ENCODE results near the gene PRICKLE2. TPM values are rescaled to one million over a fixed set of nuclear protein-coding genes. Genes with fewer than 3 reads are reported as not detected.
A peak's percentile ranks its signal among the peaks of the same experiment; 100 is the strongest.

PRICKLE2 gene
- total and polyA plus RNA-seq, 2 donors (not counting 1 experiment from before 2014, with no cell fraction given): 14.1 to 29.4 TPM

DNA sequence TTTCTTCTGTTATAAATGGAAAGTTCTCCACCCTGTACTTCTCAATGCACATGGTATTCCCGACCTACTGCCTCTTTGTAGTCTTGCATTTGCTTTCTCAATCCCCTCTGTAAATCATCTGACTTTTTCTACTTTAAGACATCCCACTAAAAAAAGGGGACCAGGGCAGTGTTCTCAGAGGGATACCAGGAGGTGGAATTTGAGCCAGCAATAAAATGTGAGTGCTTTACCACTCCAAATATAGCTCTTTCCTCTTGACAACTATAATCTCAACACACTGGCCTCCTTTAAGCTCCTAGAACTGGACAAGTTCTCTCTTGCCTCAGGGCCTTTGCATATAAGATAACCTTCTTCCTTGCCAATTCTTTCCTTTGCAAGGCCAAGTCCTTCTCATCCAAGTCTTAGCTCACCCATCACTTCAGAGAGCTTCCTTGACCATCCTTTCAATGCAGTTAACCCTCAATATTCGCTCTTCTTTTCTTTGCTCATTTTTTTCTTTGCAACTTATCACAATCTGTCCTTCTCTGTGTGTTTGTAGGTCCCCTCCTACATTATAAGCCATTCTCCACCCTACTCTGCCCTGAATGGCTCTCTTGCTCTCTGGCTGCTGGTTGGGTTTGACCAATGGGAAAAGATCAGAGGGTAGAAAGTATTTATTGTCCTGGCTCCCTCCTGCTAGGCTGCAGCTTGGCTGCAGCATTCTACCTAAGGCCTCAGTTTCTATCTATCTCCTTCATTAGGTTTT is 93.4 kb downstream of the PRICKLE2 start:
- H3K36me3 ChIP-seq (ENCODE audit: control insufficient read depth, insufficient read depth, low read length): no peaks in the 10 kb centered on the region
- no peak overlapping the region for H3K4me2 ChIP-seq (ENCODE audit: extremely low read depth, insufficient read depth, low read length)
- no peaks in the 10 kb centered on the region for H3K4me1 ChIP-seq (ENCODE audit: control insufficient read depth, extremely low read depth, insufficient read depth, low read length)
- no peak overlapping the region for H2AFZ ChIP-seq (ENCODE audit: low read length)
- peak in 1 of 2 donors; percentile 19 for DNase-seq (ENCODE audit: low read depth in 2 of 2)
- no peaks in the 10 kb centered on the region for H3K79me2 ChIP-seq (ENCODE audit: control insufficient read depth, insufficient read depth, low read length)
- no peaks in the 10 kb centered on the region for H3K27me3 ChIP-seq (ENCODE audit: control insufficient read depth, insufficient read depth, low read length)
- no peak overlapping the region for H3K27ac ChIP-seq (ENCODE audit: insufficient read depth, low read length)
- H3K9ac ChIP-seq (ENCODE audit: insufficient read depth, low read length): no peak overlapping the region
- no peaks in the 10 kb centered on the region for H4K20me1 ChIP-seq (ENCODE audit: control insufficient read depth, extremely low read depth, insufficient read depth, low read length)
- TF ChIP-seq, protein P1, sequence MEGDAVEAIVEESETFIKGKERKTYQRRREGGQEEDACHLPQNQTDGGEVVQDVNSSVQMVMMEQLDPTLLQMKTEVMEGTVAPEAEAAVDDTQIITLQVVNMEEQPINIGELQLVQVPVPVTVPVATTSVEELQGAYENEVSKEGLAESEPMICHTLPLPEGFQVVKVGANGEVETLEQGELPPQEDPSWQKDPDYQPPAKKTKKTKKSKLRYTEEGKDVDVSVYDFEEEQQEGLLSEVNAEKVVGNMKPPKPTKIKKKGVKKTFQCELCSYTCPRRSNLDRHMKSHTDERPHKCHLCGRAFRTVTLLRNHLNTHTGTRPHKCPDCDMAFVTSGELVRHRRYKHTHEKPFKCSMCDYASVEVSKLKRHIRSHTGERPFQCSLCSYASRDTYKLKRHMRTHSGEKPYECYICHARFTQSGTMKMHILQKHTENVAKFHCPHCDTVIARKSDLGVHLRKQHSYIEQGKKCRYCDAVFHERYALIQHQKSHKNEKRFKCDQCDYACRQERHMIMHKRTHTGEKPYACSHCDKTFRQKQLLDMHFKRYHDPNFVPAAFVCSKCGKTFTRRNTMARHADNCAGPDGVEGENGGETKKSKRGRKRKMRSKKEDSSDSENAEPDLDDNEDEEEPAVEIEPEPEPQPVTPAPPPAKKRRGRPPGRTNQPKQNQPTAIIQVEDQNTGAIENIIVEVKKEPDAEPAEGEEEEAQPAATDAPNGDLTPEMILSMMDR (conservative IDR thresholded peaks at IDR 0.05 in 1 of 2, IDR thresholded peaks at IDR 0.05 in 1 of 2; ENCODE audit: low read depth in 1 of 2, low read length in 2 of 2): no peak
- TF ChIP-seq EZH2 (IDR thresholded peaks at IDR 0.05; ENCODE audit: low read length, missing control alignments): no peak
- no peaks in the 10 kb centered on the region for H3K9me3 ChIP-seq (ENCODE audit: control insufficient read depth, insufficient read depth, low read depth, low read length)
- no peak overlapping the region for H3K4me3 ChIP-seq (replicated peaks in 1 of 4; ENCODE audit: control extremely low read depth in 1 of 4, insufficient read depth in 1 of 4, low read depth in 3 of 4, low read length in 4 of 4)

DNA sequence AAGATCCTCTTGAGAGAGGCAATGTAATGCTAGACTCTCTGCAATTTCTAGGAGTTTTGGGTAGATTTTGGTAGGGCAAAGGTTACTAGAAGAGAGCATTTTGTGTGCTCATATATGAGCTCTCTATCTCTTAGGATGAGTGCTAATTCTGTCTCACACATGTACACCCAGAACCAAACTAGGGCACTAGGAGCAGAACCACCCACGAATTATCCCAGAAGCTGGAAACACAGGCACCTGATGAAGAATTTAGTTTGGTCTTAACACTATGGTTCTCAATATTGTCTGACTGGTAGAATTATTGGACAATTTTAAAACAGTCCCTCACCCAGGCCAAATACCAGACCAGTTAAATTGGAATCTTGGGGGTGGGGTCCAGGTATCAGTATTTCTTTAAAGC is 94.8 kb downstream of the PRICKLE2 start:
- Histone ChIP-seq H3K27ac (ENCODE audit: insufficient read depth, low read length) (no peak overlapping the region), H3K9ac (ENCODE audit: insufficient read depth, low read length) (no peak overlapping the region), H3K36me3 (ENCODE audit: control insufficient read depth, insufficient read depth, low read length) (no peaks in the 10 kb centered on the region), H3K4me1 (ENCODE audit: control insufficient read depth, extremely low read depth, insufficient read depth, low read length) (no peaks in the 10 kb centered on the region), H4K20me1 (ENCODE audit: control insufficient read depth, extremely low read depth, insufficient read depth, low read length) (no peaks in the 10 kb centered on the region), H3K9me3 (ENCODE audit: control insufficient read depth, insufficient read depth, low read depth, low read length) (no peaks in the 10 kb centered on the region), H2AFZ (ENCODE audit: low read length) (no peak overlapping the region), H3K27me3 (ENCODE audit: control insufficient read depth, insufficient read depth, low read length) (no peaks in the 10 kb centered on the region), H3K79me2 (ENCODE audit: control insufficient read depth, insufficient read depth, low read length) (no peaks in the 10 kb centered on the region), H3K4me3 (replicated peaks in 1 of 4; ENCODE audit: control extremely low read depth in 1 of 4, insufficient read depth in 1 of 4, low read depth in 3 of 4, low read length in 4 of 4) (no peak overlapping the region), H3K4me2 (ENCODE audit: extremely low read depth, insufficient read depth, low read length) (no peak overlapping the region)
- no peak for TF ChIP-seq EZH2 (IDR thresholded peaks at IDR 0.05; ENCODE audit: low read length, missing control alignments)
- TF ChIP-seq, protein P1 (conservative IDR thresholded peaks at IDR 0.05 in 1 of 2, IDR thresholded peaks at IDR 0.05 in 1 of 2; ENCODE audit: low read depth in 1 of 2, low read length in 2 of 2): no peak
- no peak for DNase-seq (ENCODE audit: low read depth in 2 of 2)

DNA sequence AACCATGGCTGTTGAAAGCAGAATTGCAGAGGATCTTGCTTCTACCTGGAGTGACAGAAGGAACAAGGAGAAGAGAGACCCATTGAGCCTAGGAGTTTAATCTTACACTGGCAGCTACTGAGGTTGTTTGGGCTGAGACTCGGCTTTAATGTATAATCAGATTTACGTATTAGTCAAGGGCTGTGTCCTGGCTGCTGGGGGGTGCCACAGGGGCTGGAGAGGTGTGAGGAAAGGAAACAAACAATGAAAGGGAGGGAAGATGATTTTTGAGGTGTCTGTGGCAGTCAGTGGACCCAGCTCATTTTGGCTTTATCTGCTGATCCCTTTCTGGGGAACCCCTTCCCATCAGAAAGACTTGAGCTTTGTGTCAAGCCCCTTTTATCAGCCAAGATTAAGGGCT is 95.7 kb downstream of the PRICKLE2 start:
- no peak overlapping the region for H3K4me2 ChIP-seq (ENCODE audit: extremely low read depth, insufficient read depth, low read length)
- no peak overlapping the region for H3K27ac ChIP-seq (ENCODE audit: insufficient read depth, low read length)
- no peak overlapping the region for H3K4me3 ChIP-seq (replicated peaks in 1 of 4; ENCODE audit: control extremely low read depth in 1 of 4, insufficient read depth in 1 of 4, low read depth in 3 of 4, low read length in 4 of 4)
- no peak overlapping the region for H3K9ac ChIP-seq (ENCODE audit: insufficient read depth, low read length)
- TF ChIP-seq, protein P1 (conservative IDR thresholded peaks at IDR 0.05 in 1 of 2, IDR thresholded peaks at IDR 0.05 in 1 of 2; ENCODE audit: low read depth in 1 of 2, low read length in 2 of 2): no peak
- no peaks in the 10 kb centered on the region for H4K20me1 ChIP-seq (ENCODE audit: control insufficient read depth, extremely low read depth, insufficient read depth, low read length)
- H3K27me3 ChIP-seq (ENCODE audit: control insufficient read depth, insufficient read depth, low read length): no peaks in the 10 kb centered on the region
- no peaks in the 10 kb centered on the region for H3K9me3 ChIP-seq (ENCODE audit: control insufficient read depth, insufficient read depth, low read depth, low read length)
- H3K79me2 ChIP-seq (ENCODE audit: control insufficient read depth, insufficient read depth, low read length): no peaks in the 10 kb centered on the region
- no peak for DNase-seq (ENCODE audit: low read depth in 2 of 2)
- no peaks in the 10 kb centered on the region for H3K36me3 ChIP-seq (ENCODE audit: control insufficient read depth, insufficient read depth, low read length)
- no peaks in the 10 kb centered on the region for H3K4me1 ChIP-seq (ENCODE audit: control insufficient read depth, extremely low read depth, insufficient read depth, low read length)
- H2AFZ ChIP-seq (ENCODE audit: low read length): no peak overlapping the region
